ENCODE results near the gene CCDC88A. TPM values are rescaled to one million over a fixed set of nuclear protein-coding genes. Genes with fewer than 3 reads are reported as not detected.

Gene CCDC88A
- total RNA-seq, 4 donors from 2014 or later: 5.5 to 23.8 (median 17.3) TPM

GRCh38 chr2:55405116-55405515 is 14.5 kb downstream of the CCDC88A start:
- Histone ChIP-seq H3K9me3 (no peaks in the 10 kb centered on the region), H3K36me3 (peaks cover 0 to 13% (median 0%) of the 10 kb centered on the region in 3 donors), H3K4me3 (no peak overlapping the region), H3K27ac (no peak overlapping the region), H3K4me1 (peaks cover 0 to 7% (median 0%) of the 10 kb centered on the region in 3 donors), H3K27me3 (no peaks in the 10 kb centered on the region)
- TF ChIP-seq CTCF (IDR thresholded peaks at IDR 0.05): no peak
- no peak for TF ChIP-seq POLR2A (IDR thresholded peaks at IDR 0.05)
- DNase-seq: no peak
- intact Hi-C loops (cut with DNase I): no loop called here
- WGBS, 2 donors: 89 to 91% methylated on average over 2 of the region's 2 CpGs

GRCh38 chr2:55403256-55403998 is 16.2 kb downstream of the CCDC88A start:
- 86 to 88% methylated on average over 4 of the region's 4 CpGs for WGBS, 2 donors

GRCh38 chr2:55401124-55401523 is 18.5 kb downstream of the CCDC88A start:
- TF ChIP-seq POLR2A (IDR thresholded peaks at IDR 0.05) (no peak), CTCF (IDR thresholded peaks at IDR 0.05) (no peak)
- H3K27me3 ChIP-seq: no peaks in the 10 kb centered on the region
- no peak overlapping the region for H3K27ac ChIP-seq
- intact Hi-C loops (cut with DNase I): no loop called here
- no peaks in the 10 kb centered on the region for H3K9me3 ChIP-seq
- no peak for DNase-seq
- no CpG with 5 or more reads among the region's 1 CpG for WGBS, 2 donors
- no peak overlapping the region for H3K4me3 ChIP-seq
- H3K4me1 ChIP-seq: no peaks in the 10 kb centered on the region
- peaks cover 0 to 13% (median 0%) of the 10 kb centered on the region in 3 donors for H3K36me3 ChIP-seq

More at GRCh38 chr2:55403256-55403998, 16.2 kb downstream of the CCDC88A start:
- no peak overlapping the region for H3K4me3 ChIP-seq
- no peaks in the 10 kb centered on the region for H3K9me3 ChIP-seq
- peaks cover 0 to 13% (median 0%) of the 10 kb centered on the region in 3 donors for H3K36me3 ChIP-seq
- H3K27ac ChIP-seq: no peak overlapping the region
- no peak for DNase-seq
- H3K4me1 ChIP-seq: no peaks in the 10 kb centered on the region
- TF ChIP-seq CTCF (IDR thresholded peaks at IDR 0.05) (no peak), POLR2A (IDR thresholded peaks at IDR 0.05) (no peak)
- intact Hi-C loops (cut with DNase I): no loop called here
- no peaks in the 10 kb centered on the region for H3K27me3 ChIP-seq

- H3K9me3 ChIP-seq: no peaks in the 10 kb centered on the region
- H3K36me3 ChIP-seq: peaks cover 0 to 7% (median 0%) of the 10 kb centered on the region in 3 donors
- H3K4me3 ChIP-seq: no peak overlapping the region
- DNase-seq: no peak
- H3K27ac ChIP-seq: no peak overlapping the region
- TF ChIP-seq CTCF (IDR thresholded peaks at IDR 0.05) (no peak), POLR2A (IDR thresholded peaks at IDR 0.05) (no peak)
- H3K27me3 ChIP-seq: no peaks in the 10 kb centered on the region
- H3K4me1 ChIP-seq: no peaks in the 10 kb centered on the region
- intact Hi-C loops (cut with DNase I): no loop called here
- WGBS, 2 donors: 83 to 94% methylated on average over 2 of the region's 2 CpGs
Observed at GRCh38 chr2:55400332-55400731, 19.3 kb downstream of the CCDC88A start.

- intact Hi-C loops (cut with DNase I): no loop called here
- DNase-seq: no peak
- no peak for TF ChIP-seq POLR2A (IDR thresholded peaks at IDR 0.05)
- TF ChIP-seq CTCF (IDR thresholded peaks at IDR 0.05): no peak
- Histone ChIP-seq H3K4me1 (no peaks in the 10 kb centered on the region), H3K27ac (no peak overlapping the region), H3K9me3 (no peaks in the 10 kb centered on the region), H3K27me3 (no peaks in the 10 kb centered on the region), H3K36me3 (peaks cover 0 to 3% (median 0%) of the 10 kb centered on the region in 3 donors), H3K4me3 (no peak overlapping the region)
Observed at GRCh38 chr2:55399815-55400214, 19.8 kb downstream of the CCDC88A start.

All from esophagus squamous epithelium (tissue), 5 donors.